ENCODE results near the gene KIR2DL1.
"Not testable (repeated sequence)": the region's sequence is repeated elsewhere in the genome, so short reads cannot be mapped to it uniquely, and the experiment has no call there.

The KIR2DL1 gene

GRCh38 chr19:54769646-54770045 lies at the start of gene KIR2DL1:
TSS of gene KIR2DL1 (plus strand) at chr19:54769793. CDS start at chr19:54769851, 58 bp downstream.
- not testable (repeated sequence) for DNase-seq (ENCODE audit: low read depth in 2 of 2)

GRCh38 chr19:54724142-54724541 lies 45.5 kb upstream of the KIR2DL1 start, which contains the start of gene KIR3DL3:
TSS of gene KIR3DL3 (plus strand) at chr19:54724442. CDS start at chr19:54724497, 55 bp downstream.
- DNase-seq (ENCODE audit: low read depth in 2 of 2): no peak

- no peak for DNase-seq (ENCODE audit: low read depth in 2 of 2)
Measured at GRCh38 chr19:54724644-54725043, 44.9 kb upstream of the KIR2DL1 start.

- DNase-seq (ENCODE audit: low read depth in 2 of 2): no peak
Measured at GRCh38 chr19:54725321-54725720, 44.3 kb upstream of the KIR2DL1 start.

GRCh38 chr19:54727562-54727961 lies 42.0 kb upstream of the KIR2DL1 start:
- no peak for DNase-seq (ENCODE audit: low read depth in 2 of 2)

GRCh38 chr19:54728167-54728566 lies 41.4 kb upstream of the KIR2DL1 start:
- no peak for DNase-seq (ENCODE audit: low read depth in 2 of 2)

- no peak for DNase-seq (ENCODE audit: low read depth in 2 of 2)
Measured at GRCh38 chr19:54729416-54730188, 40.0 kb upstream of the KIR2DL1 start.

GRCh38 chr19:54731191-54731590 lies 38.4 kb upstream of the KIR2DL1 start:
- DNase-seq (ENCODE audit: low read depth in 2 of 2): no peak

- DNase-seq (ENCODE audit: low read depth in 2 of 2): not testable (repeated sequence)
Measured at GRCh38 chr19:54738306-54738705, 31.3 kb upstream of the KIR2DL1 start, which contains the start of gene KIR2DL3. TSS of gene KIR2DL3 (plus strand) at chr19:54738513. CDS start at chr19:54738546, 33 bp downstream.

- no peak for DNase-seq (ENCODE audit: low read depth in 2 of 2)
Measured at GRCh38 chr19:54738715-54739114, 30.9 kb upstream of the KIR2DL1 start.

GRCh38 chr19:54739587-54740497 lies 29.8 kb upstream of the KIR2DL1 start:
- no peak for DNase-seq (ENCODE audit: low read depth in 2 of 2)

- DNase-seq (ENCODE audit: low read depth in 2 of 2): not testable (repeated sequence)
Measured at GRCh38 chr19:54741950-54742349, 27.6 kb upstream of the KIR2DL1 start.

- DNase-seq (ENCODE audit: low read depth in 2 of 2): not testable (repeated sequence)
Measured at GRCh38 chr19:54744080-54744479, 25.5 kb upstream of the KIR2DL1 start.

GRCh38 chr19:54747614-54748322 lies 21.8 kb upstream of the KIR2DL1 start:
- not testable (repeated sequence) for DNase-seq (ENCODE audit: low read depth in 2 of 2)

- not testable (repeated sequence) for DNase-seq (ENCODE audit: low read depth in 2 of 2)
Measured at GRCh38 chr19:54750276-54750675, 19.3 kb upstream of the KIR2DL1 start.

- not testable (repeated sequence) for DNase-seq (ENCODE audit: low read depth in 2 of 2)
Measured at GRCh38 chr19:54756204-54757110, 13.1 kb upstream of the KIR2DL1 start.

- not testable (repeated sequence) for DNase-seq (ENCODE audit: low read depth in 2 of 2)
Measured at GRCh38 chr19:54758577-54758976, 11.0 kb upstream of the KIR2DL1 start.

GRCh38 chr19:54764219-54764618 lies 5.4 kb upstream of the KIR2DL1 start:
- DNase-seq (ENCODE audit: low read depth in 2 of 2): not testable (repeated sequence)

- not testable (repeated sequence) for DNase-seq (ENCODE audit: low read depth in 2 of 2)
Measured at GRCh38 chr19:54766464-54766863, 3.1 kb upstream of the KIR2DL1 start.

- DNase-seq (ENCODE audit: low read depth in 2 of 2): not testable (repeated sequence)
Measured at GRCh38 chr19:54770511-54770910, 918 bp downstream of the KIR2DL1 start.

All from activated CD4-positive, alpha-beta T cell treated with anti-CD3 and anti-CD28 coated beads for 24 hours (primary cell).